Medulla oblongata (tissue), 1 donor: ENCODE results near the gene RNGTT.
"Not testable (repeated sequence)": the region's sequence is repeated elsewhere in the genome, so short reads cannot be mapped to it uniquely, and the experiment has no call there.

Source experiments
- DNase-seq: peaks from one replicate; pipeline ENCODE4 v3.0.0-alpha.2; 2015; ENCODE audit errors: extremely low spot score

RNGTT gene

DNA sequence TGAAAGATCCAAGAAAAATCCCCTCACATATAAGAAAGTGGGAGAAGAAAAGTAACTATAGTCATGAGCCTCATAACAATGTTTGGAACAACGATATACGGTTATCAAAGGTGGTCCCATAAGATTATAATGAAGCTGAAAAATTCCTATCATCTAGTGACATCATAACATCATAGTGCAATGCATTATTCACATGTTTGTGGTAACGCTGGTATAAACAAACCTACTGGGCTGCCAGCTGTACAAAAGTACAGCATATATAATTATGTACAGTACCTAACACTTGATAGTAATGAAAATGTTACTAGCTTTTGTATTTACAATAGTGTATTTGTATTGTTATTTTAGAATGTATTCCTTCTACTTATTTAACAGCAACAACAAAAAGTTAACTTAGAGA lies 240.7 kb downstream of the RNGTT start:
- no peak for DNase-seq

DNA sequence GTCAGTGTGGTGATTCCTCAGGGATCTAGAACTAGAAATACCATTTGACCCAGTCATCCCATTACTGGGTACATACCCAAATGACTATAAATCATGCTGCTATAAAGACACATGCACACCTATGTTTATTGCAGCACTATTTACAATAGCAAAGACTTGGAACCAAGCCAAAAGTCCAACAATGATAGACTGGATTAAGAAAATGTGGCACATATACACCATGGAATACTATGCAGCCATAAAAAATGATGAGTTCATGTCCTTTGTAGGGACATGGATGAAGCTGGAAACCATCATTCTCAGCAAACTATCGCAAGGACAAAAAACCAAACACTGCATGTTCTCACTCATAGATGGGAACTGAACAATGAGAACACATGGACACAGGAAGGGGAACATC lies 247.0 kb downstream of the RNGTT start:
- not testable (repeated sequence) for DNase-seq

DNA sequence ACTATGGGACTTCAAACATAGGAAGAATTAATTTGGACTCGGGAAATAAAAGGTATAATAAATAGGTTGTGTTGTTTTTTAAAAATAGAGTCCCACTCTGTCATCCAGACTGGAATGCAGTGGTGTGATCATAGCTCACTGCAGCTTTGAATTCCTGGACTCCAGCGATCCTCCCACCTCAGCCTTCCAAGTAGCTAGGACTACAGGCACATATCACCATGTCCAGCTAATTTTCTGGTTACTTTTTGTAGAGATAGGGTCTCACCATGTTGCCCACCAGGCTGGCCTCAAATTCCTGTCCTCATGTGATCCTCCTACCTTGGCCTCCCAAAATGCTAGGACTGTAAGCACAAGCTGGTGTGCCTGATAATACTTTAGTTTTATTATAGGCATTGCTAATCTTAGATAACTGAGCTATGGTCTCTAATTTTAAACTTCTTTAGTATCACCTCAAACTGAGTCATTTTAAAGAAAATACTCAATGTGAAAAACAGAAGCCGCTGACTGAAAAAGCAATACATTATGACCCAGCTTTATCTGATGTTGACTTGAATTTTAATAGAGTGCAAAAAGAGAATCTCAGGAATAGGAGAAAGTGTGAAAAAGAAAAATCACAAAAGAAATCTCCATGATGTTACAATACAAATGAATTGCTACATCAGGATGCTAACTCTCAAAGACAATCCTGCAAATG lies 251.0 kb downstream of the RNGTT start:
- no peak for DNase-seq

DNA sequence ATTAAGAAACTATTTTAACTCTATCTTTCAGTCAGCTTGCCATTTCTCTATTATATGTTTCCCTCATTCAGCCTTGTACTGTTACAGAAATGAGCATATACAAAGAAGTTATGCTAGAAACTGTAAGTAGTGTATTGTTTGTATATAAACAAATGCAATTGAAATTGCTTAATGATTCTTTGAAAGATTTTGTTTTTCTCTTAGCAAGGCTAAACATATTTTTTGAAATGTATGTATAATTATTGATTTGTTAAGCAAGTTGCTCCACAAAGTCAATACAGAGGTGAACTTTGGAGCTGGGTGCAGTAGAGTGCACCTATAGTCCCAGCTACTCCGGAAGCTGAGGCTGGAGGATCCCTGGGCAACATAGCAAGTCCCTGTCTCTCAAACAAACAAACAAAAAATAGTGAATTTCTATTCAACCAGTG lies 253.6 kb downstream of the RNGTT start:
- DNase-seq: no peak

DNA sequence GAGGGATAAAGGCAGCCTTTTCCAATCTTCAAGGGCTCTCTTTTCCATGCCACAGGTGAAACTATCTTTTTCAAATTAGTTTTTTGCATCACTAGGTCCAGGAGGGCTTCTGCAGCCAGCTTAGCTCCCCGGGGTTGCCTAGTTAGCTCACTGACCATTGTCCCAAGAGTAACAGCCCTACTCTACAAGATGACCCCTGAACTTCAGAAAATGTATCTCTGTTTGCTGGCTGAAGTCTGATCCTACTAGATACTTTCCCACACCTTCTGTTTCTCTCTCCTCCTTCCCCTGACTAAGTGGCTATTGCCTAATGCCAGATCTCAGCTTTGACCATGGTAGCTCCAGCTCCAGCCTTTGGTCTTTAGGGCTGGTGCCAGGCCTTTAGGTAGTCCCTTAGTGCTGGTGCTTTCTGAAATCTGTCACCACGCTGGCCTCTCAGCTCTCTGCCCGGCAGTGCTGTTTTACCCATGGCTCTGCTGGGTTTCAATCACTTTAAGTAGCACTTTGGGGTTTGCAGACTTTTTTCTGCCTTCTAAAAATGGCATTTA lies 255.1 kb downstream of the RNGTT start:
- no peak for DNase-seq

DNA sequence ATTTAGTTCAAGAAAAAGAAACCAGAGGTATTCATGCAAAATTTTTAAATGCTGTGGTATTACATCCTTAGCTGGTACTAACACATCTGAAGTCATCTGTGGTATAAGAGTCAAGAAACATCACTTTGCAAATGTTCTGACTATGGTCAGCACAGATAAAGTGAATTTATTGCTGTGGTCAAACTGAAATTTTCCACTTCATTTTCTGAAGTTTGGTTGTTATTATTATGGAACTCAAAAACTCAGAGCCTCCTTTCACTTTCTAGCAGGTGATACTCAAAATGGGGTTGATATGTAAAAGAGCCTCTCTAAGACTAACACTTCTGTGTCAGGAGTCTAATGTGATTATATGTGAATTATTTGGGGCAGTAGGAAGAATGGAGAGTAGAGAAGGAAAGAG lies 257.8 kb downstream of the RNGTT start:
- no peak for DNase-seq

DNA sequence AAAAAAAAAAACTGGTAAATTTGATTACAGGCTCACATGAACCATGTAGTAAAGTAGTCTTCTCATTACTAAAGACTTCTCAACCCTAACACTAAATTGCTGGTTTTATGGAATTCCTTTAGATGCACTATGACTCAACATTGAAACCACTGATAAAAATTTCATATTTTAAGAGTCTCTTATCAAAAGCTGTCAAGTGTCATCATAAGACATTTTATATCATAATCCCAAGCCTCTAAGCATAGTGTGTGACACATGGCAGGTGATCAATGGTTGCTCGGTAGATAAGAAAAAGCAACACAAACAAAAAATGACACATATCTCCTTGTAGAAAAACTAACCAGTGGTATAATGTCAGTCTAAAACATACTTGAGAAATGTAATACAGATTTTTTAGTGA lies 258.4 kb downstream of the RNGTT start:
- no peak for DNase-seq

DNA sequence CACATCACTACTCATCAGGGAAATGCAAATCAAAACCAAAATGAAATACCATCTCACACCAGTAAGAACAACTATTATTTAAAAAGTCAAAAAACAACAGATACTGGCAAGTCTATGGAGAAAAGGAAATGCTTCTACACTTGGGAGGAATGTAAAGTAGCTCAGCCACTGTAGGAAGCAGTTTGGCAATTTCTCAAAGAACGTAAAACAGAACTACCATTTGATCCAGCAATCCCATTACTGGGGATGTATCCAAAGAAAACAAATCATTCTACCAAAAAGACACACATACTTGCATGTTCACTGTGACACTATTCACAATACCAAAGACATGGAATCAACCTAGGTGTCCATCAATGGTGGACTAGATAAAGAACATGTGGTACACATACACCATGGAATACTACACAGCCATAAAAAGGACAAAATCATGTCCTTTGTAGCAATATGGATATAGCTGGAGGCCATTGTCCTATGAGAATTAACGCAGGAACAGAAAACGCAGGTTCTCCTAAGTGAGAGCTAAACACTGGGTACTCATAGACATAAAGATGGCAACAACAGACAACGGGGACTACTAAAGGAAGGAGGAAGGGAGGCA lies 260.4 kb downstream of the RNGTT start:
- no peak for DNase-seq

DNA sequence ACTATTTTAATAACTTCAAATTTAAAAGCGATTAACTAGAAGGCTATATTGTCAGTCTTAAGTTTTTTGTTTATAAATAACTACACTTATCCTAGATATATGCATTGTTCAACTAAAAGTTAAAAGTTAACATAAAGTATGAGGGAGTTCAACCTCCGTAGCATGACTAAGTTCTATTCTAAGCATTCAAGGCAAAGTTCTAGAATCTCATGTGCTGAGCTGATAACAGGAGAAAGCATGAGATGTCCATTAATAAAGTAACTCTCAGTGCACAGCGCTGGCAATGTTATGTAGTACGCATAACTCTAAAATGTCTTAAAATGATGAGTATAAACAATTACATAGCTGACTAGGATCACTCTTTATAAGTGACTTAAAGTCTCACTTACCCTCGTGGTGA lies 264.8 kb downstream of the RNGTT start:
- DNase-seq: no peak

DNA sequence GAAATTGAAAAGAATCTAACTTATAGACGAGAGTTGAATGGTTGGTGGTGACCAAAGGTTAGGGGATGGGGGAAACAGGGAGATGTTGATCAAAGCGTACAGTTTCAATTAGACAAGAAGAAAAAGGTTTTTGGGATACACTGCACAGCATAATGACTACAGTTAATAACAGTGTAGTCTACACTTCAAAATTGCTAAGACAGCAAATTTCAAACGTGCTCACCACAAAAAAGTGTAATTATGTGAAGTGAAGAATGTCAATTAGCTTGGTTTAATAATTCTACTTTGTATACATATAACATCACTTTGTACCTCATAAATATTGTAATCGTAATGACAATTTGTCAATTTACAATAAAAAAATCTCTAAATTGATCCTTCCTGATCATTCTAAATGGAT lies 267.5 kb downstream of the RNGTT start:
- no peak for DNase-seq

DNA sequence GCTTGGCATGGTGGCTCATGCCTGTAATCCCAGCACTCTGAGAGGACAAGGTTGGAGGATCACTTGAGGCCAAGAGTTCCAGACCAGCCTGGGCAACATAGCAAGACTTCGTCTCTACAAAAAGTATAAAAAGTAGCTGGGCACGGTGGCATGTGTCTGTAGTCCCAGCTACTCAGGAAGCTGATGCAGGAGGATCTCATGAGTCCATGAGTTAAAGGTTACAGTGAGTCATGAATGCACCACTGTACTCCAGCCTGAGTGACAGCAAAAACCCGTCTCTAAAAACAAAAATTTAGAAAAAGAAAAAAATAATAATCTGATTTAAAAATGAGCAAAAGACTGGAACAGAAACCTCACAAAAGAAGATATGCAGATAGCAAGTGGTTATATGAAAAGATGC lies 279.7 kb downstream of the RNGTT start:
- no peak for DNase-seq

DNA sequence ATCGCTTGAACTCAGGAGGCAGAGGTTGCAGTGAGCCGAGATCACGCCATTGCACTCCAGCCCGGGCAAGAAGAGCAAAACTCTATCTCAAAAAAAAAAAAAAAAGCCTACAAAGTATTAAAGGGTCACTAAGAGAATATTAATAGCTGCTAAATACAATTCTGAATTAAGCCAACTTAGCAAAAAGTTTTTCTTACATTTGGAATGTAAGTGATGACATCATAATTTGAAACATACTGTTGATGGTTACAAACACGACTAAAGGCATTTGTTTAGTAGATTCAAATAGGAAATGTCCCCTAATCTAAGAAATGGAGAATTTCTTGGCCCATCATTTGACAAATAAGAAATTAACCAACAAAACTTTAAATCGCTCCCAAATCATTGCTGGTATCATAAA lies 282.8 kb downstream of the RNGTT start:
- DNase-seq: no peak

DNA sequence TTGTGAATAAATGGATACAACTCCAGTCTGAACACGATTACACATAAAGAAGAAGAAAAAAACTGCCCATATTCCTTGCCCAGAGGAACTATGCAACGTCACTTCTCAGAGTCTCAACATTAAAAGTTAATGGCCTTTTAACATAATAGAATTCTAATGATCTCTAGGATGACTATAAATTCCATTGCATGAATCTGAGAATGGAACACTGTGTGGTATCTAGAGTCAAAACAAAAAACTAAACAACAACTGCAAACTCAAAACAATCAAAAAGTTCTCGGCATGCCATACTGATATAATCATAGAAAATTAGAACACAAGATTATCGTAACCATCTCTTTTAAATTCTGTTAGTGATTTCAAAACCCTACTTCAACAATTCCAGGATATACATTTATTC lies 283.6 kb downstream of the RNGTT start:
- no peak for DNase-seq

DNA sequence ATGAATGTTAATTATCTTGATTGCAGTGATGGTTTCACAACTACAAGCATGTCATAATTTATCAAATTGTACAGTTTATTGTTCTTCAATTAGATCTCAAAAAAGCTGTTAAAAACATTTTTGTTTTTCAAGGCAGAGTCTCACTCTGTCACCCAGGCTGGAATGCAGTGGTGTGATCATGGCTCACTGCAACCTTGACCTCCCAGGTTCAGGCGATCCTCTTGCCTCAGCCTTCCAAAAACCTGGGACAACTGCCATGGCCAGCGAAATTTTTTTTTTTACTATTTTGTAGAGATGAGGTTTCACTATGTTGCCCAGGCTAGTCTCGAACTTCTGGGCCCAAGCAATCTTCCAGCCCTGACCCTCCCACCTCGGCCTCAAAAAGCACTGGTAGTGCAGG lies 286.1 kb downstream of the RNGTT start:
- DNase-seq: no peak

DNA sequence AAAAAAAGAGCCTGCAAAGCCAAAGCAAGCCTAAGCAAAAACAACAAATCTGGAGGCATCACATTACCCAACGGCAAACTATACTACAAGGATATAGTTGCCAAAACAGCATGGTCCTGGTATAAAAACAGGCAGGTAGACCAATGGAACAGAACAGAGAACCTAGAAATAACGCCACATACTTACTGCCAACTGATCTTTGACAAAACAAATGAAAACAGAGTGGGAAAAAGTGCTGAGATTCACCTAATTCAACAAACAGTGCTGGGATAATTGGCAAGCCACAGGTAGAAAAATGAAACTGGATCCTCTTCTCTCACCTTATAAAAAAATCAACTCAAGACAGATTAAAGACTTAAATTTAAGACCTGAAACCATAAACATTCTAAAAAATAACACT lies 291.8 kb downstream of the RNGTT start:
- DNase-seq: no peak

DNA sequence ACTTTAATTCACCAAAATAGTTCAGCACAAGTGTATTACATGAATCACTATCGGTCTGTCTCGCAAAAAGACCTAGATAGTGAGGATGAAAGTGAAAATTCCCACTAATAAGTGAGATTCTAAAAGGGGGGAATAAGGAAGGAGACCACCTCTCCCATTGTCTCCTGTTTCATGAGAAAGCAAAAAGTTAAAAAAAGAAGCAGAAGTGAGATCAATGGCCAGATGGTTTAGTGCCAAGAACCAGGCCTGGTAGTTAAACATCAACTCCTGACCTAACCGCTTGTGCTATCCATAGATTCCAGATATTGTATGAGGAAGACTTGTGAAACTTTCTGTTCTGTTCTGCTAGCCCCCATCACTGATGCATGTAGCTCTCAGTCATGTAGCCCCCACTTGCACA lies 293.0 kb downstream of the RNGTT start:
- no peak for DNase-seq

DNA sequence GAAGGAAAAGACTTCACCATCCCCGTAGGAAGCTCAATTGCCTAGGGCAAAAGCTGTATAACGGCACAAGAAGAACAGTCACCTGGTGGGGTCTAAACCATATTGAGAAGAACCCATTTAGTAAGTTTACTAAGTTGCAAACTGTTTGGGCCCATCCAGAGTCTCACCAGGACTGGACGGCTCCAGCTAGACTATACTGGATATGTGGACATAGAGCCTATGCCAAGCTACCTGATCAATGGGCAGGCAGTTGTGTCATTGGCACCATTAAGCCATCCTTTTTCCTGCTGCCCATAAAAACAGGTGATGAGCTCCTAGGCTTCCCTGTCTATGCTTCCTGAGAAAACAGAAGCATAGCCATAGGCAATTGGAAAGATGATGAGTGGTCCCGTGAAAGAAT lies 293.9 kb downstream of the RNGTT start:
- no peak for DNase-seq

DNA sequence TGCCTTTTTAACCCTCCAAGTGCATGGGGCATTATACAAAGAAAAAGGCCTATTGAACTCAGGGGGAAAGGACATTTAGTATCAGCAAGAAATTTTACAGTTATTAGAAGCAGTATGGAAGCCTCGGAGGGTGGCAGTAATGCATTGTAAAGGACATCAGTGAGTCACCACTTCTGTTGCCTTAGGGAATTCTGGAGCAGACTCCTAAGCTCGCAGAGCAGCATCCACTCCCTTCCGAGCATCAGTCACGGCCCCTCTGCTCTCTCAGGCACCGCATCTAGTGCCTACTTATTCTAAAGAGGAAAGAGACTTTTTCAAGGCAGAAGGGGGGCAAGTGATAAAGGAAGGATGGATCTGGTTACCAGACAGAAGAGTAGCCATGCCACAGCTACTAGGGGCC lies 296.5 kb downstream of the RNGTT start:
- no peak for DNase-seq

DNA sequence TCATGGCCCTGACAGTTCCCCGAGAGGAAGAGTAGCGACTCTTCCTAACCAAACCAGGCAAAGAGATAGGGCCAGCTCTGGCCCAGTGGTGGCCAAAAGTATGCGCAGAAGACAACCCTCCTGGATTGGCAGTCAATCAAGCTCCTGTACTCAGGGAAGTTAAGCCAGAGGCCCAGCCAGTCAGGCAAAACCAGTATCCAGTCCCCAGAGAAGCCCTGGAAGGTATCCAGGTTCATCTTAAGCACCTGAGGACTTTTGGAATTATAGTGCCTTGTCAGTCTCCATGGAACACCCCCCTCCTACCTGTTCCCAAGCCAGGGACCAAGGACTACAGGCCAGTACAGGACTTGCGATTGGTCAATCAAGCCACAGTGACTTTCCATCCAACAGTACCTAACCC lies 298.3 kb downstream of the RNGTT start:
- DNase-seq: no peak

DNA sequence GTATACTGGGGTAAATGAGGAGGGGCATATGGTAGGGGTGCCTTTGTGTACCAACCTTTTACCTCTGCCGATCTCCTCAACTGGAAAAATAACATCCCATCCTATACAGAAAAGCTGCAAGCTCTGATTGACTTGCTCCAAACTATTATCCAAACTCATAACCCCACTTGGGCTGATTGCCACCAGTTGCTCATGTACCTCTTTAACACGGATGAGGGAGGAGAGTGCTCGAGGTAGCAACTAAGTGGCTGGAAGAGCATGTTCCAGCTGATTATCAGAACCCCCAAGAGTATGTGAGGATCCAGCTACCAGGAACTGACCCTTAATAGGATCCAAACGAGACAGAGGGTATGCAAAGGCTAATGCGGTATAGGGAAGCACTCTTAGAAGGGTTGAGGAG lies 299.6 kb downstream of the RNGTT start:
- DNase-seq: no peak

DNA sequence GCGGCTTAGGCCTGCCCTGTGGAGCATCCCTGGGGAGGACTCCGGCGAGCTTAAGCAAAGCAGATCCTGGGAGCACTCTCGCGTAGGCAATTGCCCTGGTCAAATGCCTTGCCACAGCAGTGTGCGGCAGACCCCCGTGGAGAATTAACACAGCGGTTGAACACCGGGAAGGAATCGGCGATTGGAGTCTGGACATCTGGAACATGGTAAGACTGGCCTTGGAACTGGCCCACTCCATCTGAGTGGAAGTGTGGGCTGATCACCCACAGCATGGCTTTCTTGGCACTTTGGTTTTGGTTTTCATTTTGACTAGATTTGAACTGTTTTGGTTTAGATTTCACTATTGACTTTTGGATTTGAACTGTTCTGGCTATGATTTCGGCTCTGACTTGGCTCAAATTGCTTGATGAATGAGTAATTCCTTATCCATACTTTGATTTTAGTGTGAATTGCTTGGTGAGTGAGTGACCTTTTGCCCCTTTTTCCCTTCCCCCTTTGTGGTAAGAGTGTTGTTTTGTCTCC lies 300.7 kb downstream of the RNGTT start:
- no peak for DNase-seq

DNA sequence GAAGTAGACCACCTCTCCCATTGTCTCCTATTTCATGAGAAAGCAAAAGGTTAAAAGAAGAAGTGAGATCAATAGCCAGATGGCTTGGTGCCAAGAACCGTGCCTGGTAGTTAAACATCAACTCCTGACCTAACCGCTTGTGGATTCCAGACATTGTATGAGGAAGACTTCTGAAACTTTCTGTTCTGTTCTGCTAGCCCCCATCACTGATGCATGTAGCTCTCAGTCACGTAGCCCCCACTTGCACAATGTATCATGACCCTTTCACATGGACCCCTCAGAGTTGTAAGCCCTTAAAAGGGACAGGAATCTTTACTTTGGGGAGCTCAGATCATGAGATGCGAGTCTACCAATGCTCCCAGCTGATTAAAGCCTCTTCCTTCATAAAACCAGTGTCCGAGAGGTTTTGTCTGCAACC lies 301.2 kb downstream of the RNGTT start:
- no peak for DNase-seq

DNA sequence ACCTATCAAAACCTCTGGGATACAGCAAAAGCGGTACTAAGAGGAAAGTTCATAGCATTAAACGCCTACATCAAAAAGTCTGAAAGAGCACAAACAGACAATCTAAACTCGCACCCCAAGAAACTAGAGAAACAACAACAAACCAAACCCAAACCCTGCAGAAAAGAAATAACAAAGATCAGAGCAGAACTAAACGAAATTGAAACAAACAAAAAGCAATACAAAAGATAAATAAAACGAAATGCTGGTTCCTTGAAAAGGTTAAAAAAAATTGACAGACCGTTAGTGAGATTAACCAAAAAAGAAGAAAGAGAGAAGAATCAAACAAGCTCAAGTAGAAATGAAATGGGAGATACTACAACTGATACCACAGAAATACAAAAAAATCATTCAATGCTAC lies 302.3 kb downstream of the RNGTT start:
- no peak for DNase-seq
